Measurements from ENCODE around the gene EPHA2. TPM values are rescaled to one million over a fixed set of nuclear protein-coding genes. Genes with fewer than 3 reads are reported as not detected.

The EPHA2 gene
- total and polyA plus RNA-seq, 2 donors (not counting 1 experiment from before 2014, with no cell fraction given) = 9.8 to 24.6 TPM

GRCh38 chr1:16175610-16176553 lies 20.0 kb upstream of the EPHA2 start:
- Histone ChIP-seq H3K9ac (ENCODE audit: insufficient read depth, low read length) (no peak overlapping the region), H3K4me2 (ENCODE audit: extremely low read depth, insufficient read depth, low read length) (peak overlapping the region; percentile 61), H3K79me2 (ENCODE audit: control insufficient read depth, insufficient read depth, low read length) (no peaks in the 10 kb centered on the region), H3K4me1 (ENCODE audit: control insufficient read depth, extremely low read depth, insufficient read depth, low read length) (peaks cover 50% of the 10 kb centered on the region), H3K27ac (ENCODE audit: insufficient read depth, low read length) (peak overlapping the region; percentile 79), H3K27me3 (ENCODE audit: control insufficient read depth, insufficient read depth, low read length) (no peaks in the 10 kb centered on the region), H2AFZ (ENCODE audit: low read length) (no peak overlapping the region), H4K20me1 (ENCODE audit: control insufficient read depth, extremely low read depth, insufficient read depth, low read length) (no peaks in the 10 kb centered on the region), H3K36me3 (ENCODE audit: control insufficient read depth, insufficient read depth, low read length) (no peaks in the 10 kb centered on the region), H3K9me3 (ENCODE audit: control insufficient read depth, insufficient read depth, low read depth, low read length) (no peaks in the 10 kb centered on the region), H3K4me3 (replicated peaks in 1 of 4; ENCODE audit: control extremely low read depth in 1 of 4, insufficient read depth in 1 of 4, low read depth in 3 of 4, low read length in 4 of 4) (no peak overlapping the region)
- DNase-seq (ENCODE audit: low read depth in 2 of 2) = peak; percentile 92 to 94
- TF ChIP-seq EZH2 (IDR thresholded peaks at IDR 0.05; ENCODE audit: low read length, missing control alignments) (no peak), CTCF (conservative IDR thresholded peaks at IDR 0.05 in 1 of 2, IDR thresholded peaks at IDR 0.05 in 1 of 2; ENCODE audit: low read depth in 1 of 2, low read length in 2 of 2) (no peak)

DNA sequence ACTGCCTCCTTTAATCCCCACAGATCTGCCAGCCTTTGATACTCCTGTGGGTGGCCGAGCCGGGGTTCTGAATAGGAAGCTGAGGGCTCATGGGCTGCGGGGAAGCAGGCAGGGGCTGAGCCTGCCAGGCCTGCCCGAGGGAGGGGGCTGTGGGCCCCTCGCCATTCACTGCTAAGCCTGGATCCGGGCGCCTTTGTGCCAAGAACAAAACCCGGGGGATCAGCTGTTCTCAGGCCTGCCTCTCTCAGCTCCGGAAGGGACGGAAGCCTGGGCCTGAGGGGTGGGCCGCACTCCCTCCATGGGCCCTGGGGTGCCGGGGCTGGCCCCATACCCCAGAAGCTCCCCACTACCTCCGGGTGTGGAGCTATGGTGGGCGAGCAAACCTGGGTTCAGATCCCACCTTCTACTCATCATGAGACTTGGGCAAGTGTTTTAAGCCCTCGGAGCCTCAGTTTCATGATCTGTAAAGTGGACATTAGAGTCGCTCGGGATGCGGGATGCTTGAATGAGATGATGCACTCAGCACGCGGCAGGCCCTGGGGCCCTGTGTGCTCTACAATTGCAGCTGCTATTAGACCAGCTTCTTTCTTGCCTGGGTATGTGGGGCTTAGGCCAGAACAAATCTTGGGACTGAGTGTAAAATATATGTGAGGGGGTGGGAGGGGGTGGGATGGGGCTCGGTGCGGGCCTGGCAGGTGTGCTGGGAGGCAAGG lies 19.2 kb upstream of the EPHA2 start:
- H3K27ac ChIP-seq (ENCODE audit: insufficient read depth, low read length) = no peak overlapping the region

More for the DNA sequence above, 19.2 kb upstream of the EPHA2 start:
- Histone ChIP-seq H3K27me3 (ENCODE audit: control insufficient read depth, insufficient read depth, low read length) (no peaks in the 10 kb centered on the region), H3K4me2 (ENCODE audit: extremely low read depth, insufficient read depth, low read length) (no peak overlapping the region), H3K36me3 (ENCODE audit: control insufficient read depth, insufficient read depth, low read length) (no peaks in the 10 kb centered on the region), H3K4me3 (replicated peaks in 1 of 4; ENCODE audit: control extremely low read depth in 1 of 4, insufficient read depth in 1 of 4, low read depth in 3 of 4, low read length in 4 of 4) (no peak overlapping the region), H3K9me3 (ENCODE audit: control insufficient read depth, insufficient read depth, low read depth, low read length) (no peaks in the 10 kb centered on the region), H3K79me2 (ENCODE audit: control insufficient read depth, insufficient read depth, low read length) (no peaks in the 10 kb centered on the region), H3K9ac (ENCODE audit: insufficient read depth, low read length) (no peak overlapping the region), H2AFZ (ENCODE audit: low read length) (no peak overlapping the region), H4K20me1 (ENCODE audit: control insufficient read depth, extremely low read depth, insufficient read depth, low read length) (no peaks in the 10 kb centered on the region), H3K4me1 (ENCODE audit: control insufficient read depth, extremely low read depth, insufficient read depth, low read length) (peaks cover 47% of the 10 kb centered on the region)
- no peak for TF ChIP-seq CTCF (conservative IDR thresholded peaks at IDR 0.05 in 1 of 2, IDR thresholded peaks at IDR 0.05 in 1 of 2; ENCODE audit: low read depth in 1 of 2, low read length in 2 of 2)
- TF ChIP-seq EZH2 (IDR thresholded peaks at IDR 0.05; ENCODE audit: low read length, missing control alignments) = no peak
- no peak for DNase-seq (ENCODE audit: low read depth in 2 of 2)

Data from fibroblast of lung (primary cell).